Measurements from ENCODE around the gene SVBP.

Gene SVBP

GRCh38 chr1:42774928-42775526 lies 42.2 kb downstream of the SVBP start:
- peak in 3 of 42 donors; percentile 18 to 46 (median 42) for DNase-seq
- intact Hi-C loops (cut with DNase I) = loop anchor here (5.0 to 10.0 kb wide), 2 partner anchors 150 to 297 kb away; no protein-coding TSS in a partner anchor

GRCh38 chr1:42773420-42773819 lies 43.8 kb downstream of the SVBP start:
- intact Hi-C loops (cut with DNase I) = loop anchor here (10.0 kb wide), 1 partner anchor 151 kb away; no protein-coding TSS in a partner anchor
- DNase-seq = peak in 2 of 42 donors; percentile 20 to 32

DNA sequence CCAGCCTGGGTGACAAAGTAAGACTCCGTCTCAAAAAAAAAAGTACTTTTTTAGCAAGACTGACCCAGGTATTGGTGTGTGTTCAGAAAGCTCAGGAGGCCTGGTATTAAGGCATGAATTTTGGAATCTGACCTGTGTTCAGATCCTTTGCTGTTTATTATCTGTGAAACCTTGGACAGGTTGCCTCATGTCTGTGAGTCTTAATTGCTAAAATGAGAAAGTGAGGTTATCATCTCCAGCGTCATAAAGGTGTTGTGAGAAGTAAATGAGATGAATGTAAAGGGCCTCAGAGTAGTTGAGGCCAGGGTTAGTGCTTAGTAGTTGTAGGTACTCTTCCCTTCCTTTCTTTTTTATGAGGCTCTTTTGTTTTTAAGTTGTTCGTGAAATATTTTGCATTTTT lies 47.4 kb downstream of the SVBP start:
- no peak for DNase-seq

DNA sequence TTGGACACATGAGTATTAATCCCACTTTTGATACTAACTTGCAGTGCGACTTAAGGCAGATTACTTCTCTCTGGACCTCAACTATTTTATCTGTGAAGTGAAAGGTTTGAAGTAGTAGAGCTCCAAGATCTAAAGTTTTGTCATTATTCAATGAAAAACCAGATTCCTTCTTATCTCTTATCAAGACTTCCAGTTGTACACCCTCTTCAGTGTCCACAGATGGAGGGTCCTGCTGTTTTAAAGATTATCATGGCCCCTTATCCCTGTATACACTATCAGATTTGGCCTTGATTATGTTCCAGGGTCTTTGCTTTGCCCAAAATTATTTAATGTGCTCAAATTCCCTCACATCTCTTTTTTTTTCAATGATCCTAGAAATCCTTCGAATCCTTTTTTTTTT lies 49.0 kb downstream of the SVBP start:
- intact Hi-C loops (cut with DNase I) = loop anchor here (5.0 to 10.0 kb wide), 3 partner anchors 49 to 86 kb away; partner anchors contain the start of genes ERMAP, SVBP, YBX1 and ZNF691

More for the DNA sequence above, 47.4 kb downstream of the SVBP start:
- intact Hi-C loops (cut with DNase I) = loop anchor here (5.0 to 10.0 kb wide), 4 partner anchors 47 to 155 kb away; partner anchors contain the start of genes ERMAP, SVBP, YBX1 and ZNF691

DNA sequence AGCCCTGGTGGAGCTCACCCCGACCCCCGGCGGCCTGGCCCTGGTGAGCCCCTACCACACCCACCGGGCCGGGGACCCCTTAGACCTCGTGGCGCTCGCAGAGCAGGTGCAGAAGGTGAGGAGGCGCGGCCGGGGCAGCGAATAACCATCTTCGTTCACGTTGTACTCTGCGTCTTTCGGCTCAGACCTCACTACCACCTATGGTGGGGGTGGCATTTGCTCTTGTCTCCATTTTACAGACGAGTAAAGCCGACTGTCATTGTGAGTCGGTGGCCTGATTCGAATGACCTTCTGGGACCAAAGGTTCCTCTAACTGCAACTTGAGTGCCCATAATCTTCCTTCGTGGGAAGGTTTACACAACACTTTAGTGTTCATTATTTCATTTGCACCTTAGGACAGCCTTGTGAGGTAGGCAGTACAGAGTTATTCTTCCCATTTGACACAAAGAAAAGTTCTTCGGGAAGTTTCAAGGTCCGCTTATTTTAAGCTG lies 49.6 kb downstream of the SVBP start:
- intact Hi-C loops (cut with DNase I) = loop anchor here (5.0 to 10.0 kb wide), 3 partner anchors 50 to 85 kb away; partner anchors contain the start of genes ERMAP, SVBP, YBX1 and ZNF691
- DNase-seq = peak in 5 of 42 donors; percentile 11 to 40 (median 34)

More for the DNA sequence above, 49.0 kb downstream of the SVBP start:
- DNase-seq = no peak

- peak; percentile 99 to 100 (median 100) for DNase-seq
- intact Hi-C loops (cut with DNase I) = loop anchor here (5.0 to 10.0 kb wide), 3 partner anchors 50 to 85 kb away; partner anchors contain the start of genes ERMAP, SVBP, YBX1 and ZNF691
Measured at GRCh38 chr1:42766741-42767509, 50.3 kb downstream of the SVBP start, which contains the start of the genes C1orf50 and P3H1. Gene C1orf50, plus strand, starts transcription at chr1:42767249. Its CDS starts 63 bp downstream, at chr1:42767312. Gene P3H1, minus strand, starts transcription at chr1:42767028. Its CDS starts 57 bp downstream, at chr1:42766971.

DNA sequence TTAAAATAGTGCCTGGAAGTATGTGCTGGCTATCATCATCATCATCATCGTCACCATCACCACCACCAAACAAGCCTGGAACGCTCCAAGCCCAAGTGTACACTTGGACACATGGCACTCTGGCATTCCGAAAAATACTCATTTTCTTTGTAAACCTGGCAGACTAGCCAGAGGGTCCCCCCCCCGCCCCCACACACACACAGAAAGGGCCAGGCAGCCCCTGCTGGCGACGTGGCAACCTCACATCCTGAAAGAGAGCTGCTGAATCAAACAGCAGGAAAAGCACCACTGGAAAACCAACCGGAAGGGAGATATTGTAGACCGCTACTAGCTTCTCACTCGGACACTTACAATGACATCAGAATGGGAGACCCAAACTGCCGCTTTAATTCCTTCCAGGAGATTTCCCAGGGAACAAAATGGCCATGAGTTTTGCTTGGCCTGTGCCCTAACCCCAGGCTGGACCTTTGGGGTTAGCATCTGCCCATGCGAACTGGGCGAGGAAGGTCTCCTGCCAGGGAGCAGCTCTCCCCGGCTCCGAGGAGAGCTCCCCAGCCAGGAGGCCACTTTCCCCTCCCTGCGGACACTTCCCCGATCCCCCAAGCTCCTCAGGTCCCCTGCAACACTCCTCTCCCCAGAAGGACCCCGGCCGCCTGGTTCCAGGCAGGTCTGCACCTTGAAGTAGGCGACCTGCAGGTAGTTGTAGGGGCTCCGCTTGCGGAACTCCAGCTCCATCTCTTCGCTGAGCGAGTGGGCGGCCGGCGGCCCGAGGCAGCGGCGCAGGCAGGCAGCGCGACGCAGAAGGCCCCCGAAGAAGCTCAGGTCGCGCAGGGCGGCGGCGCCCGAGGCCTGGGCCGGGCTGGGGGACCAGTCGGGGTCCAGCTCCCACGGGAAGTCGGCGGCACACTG lies 51.1 kb downstream of the SVBP start:
- DNase-seq = peak in 38 of 42 donors; percentile 21 to 71 (median 50)
- intact Hi-C loops (cut with DNase I) = loop anchor here (5.0 to 10.0 kb wide), 3 partner anchors 51 to 84 kb away; partner anchors contain the start of genes ERMAP, SVBP, YBX1 and ZNF691

DNA sequence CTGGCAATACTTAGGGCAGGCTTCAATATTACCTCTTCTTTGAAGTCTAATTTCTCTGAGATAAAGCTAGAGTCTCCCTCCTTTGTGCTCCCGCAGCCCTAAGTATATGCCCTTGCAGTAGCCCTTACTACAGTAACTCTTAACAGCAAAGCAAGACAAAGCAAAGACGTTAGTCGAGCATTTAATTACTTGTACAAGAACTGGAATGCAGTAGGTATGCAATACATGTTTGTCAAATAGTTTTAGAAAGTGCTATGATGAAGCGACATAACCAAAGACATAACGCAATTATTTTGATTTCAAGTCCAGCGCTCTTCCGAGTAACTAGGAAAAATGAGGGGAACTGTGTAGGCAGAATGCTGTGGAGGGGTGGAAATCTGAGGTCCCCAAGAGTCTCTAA lies 51.9 kb downstream of the SVBP start:
- intact Hi-C loops (cut with DNase I) = loop anchor here (5.0 to 10.0 kb wide), 3 partner anchors 52 to 83 kb away; partner anchors contain the start of genes ERMAP, SVBP, YBX1 and ZNF691
- DNase-seq = no peak

GRCh38 chr1:42762269-42762668 lies 54.9 kb downstream of the SVBP start:
- intact Hi-C loops (cut with DNase I) = loop anchor here (10.0 kb wide), 1 partner anchor 83 kb away; the partner anchor contains the start of gene ZNF691
- no peak for DNase-seq

DNA sequence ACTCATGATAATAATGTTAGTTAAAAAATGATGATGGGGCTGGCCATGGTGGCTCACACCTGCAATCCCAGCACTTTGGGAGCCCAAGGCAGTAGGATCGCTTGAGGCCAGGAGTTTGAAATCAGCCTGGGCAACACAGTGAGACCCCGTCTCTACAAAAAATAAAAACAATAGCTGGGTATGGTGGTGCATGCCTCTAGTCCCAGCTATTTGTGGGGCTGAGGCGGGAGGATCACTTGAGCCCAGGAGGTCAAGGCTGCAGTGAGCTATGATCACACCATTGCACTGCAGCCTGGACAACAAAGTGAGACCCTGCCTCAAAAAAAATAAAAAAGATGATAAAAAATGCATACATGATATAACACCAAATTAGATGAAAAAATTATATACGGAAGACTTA lies 55.6 kb downstream of the SVBP start:
- intact Hi-C loops (cut with DNase I) = loop anchor here (10.0 kb wide), 1 partner anchor 83 kb away; the partner anchor contains the start of gene ZNF691
- peak in 1 of 42 donors; percentile 1 for DNase-seq

- intact Hi-C loops (cut with DNase I) = no loop called here
- DNase-seq = peak in 3 of 42 donors; percentile 7 to 21 (median 10)
Measured at GRCh38 chr1:42759114-42759513, 58.1 kb downstream of the SVBP start.

DNA sequence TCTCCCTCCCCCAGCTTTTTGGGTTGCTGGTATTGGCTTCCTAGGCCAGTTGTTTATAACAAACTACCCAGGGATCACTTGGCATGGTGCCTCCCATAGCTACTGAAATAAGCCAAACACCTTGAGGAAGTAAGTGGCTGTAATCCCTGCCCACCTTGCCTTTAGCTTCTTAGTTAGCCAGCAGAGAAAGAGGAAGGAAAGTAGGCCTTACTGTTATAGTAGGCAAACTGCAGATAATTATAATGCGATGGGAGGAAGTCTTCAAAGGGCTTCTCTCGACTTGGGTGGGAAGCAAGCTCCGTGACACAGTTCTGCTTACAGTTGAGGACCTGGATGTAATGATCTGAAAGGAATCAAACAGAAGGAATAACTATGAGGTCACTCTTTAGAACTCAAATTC lies 58.6 kb downstream of the SVBP start:
- intact Hi-C loops (cut with DNase I) = no loop called here
- DNase-seq = peak in 2 of 42 donors; percentile 5 to 12

DNA sequence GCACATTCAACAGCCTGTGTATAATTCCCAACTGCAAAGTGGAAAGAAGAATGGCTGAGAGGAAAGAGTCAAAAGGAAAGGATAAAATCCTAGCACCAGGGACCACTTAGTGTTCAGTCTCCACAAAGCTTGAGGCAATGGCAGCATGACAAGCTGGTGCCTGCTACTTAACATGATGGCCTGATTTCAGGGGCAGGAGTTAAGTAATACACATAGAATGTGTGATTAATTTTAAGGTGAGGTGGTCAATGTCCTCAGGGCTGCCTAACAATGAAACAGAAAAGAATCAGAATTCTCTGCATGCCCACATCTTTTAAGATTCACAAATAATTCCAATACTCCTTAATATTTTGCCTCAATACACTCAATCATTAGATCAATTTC lies 59.3 kb downstream of the SVBP start:
- DNase-seq = no peak
- intact Hi-C loops (cut with DNase I) = no loop called here
